GM12878 (cell line): ENCODE results near the gene CINP. TPM values are rescaled to one million over a fixed set of nuclear protein-coding genes. Genes with fewer than 3 reads are reported as not detected.

Experiments
- ATAC-seq: fragments of 200-7000 bp; cut with Tn5 transposase; 3 replicates; pipeline ENCODE4 v1.9.1; 2020; ENCODE audit warnings: mild to moderate bottlenecking, moderate library complexity
- BruUV-seq: library from RNA; stranded (reverse); fragments of 400-500 nt; replicated peaks from 2 replicates; lab custom pipeline; 2021; lab: Mats Ljungman, UMichigan
- CTCF ChIA-PET: fragments of 300-600 bp; sonication (Branson Sonifier 250); formaldehyde crosslinking; extraction: SDS; loops from one replicate; lab custom pipeline; 2021; ENCODE audit warnings: inconsistent platforms; lab: Yijun Ruan, JAX
- POLR2A ChIA-PET: fragments of 350-600 bp; formaldehyde crosslinking; extraction: SDS; loops from one replicate; lab custom pipeline; 2021; ENCODE audit warnings: inconsistent platforms; lab: Charles Lee
- RAD21 ChIA-PET: fragments of 300-600 bp; sonication (Branson Sonifier 250); formaldehyde crosslinking; loops from one replicate; lab custom pipeline; 2023; ENCODE audit warnings: antibody characterized with exemption; ENCODE audit not compliant: unreplicated experiment; lab: Charles Lee
- SMC1A ChIA-PET: fragments of 300-600 bp; sonication (Branson Sonifier 250); formaldehyde crosslinking; loops from one replicate; lab custom pipeline; 2023; ENCODE audit not compliant: unreplicated experiment, uncharacterized antibody; lab: Charles Lee
- DNase-seq: peaks from one replicate; pipeline ENCODE4 v3.0.0-alpha.2; 2011; ENCODE audit warnings: low read depth, low spot score
- FAIRE-seq: peaks from 3 replicates; lab custom pipeline; 2011; peaks lifted over from hg19 to GRCh38; lab: Jason Lieb, UNC
- H2AFZ ChIP-seq: 2 replicates; pipeline ENCODE4 v1.6.0; 2011; ENCODE audit warnings: low read depth, low read length, control low read depth; ENCODE audit not compliant: control insufficient read depth
- H3K27ac ChIP-seq: 2 replicates; pipeline ENCODE4 v1.5.1; 2011; ENCODE audit warnings: control low read depth; ENCODE audit not compliant: control insufficient read depth, insufficient read depth
- H3K27me3 ChIP-seq, 2 experiments: replicated peaks in 1 of 2; 2 replicates each; pipeline versions ENCODE4 v1.6.0 to v1.6.1; 2011; ENCODE audit warnings: low read length in 1 of 2; ENCODE audit not compliant: control insufficient read depth in 2 of 2, insufficient read depth in 2 of 2
- H3K36me3 ChIP-seq, 2 experiments: 2 replicates each; pipeline ENCODE4 v1.5.1; 2011; ENCODE audit warnings: low read length in 1 of 2; ENCODE audit not compliant: control insufficient read depth in 2 of 2, insufficient read depth in 2 of 2
- H3K4me1 ChIP-seq: 2 replicates; pipeline ENCODE4 v1.6.1; 2011; ENCODE audit warnings: mild to moderate bottlenecking, low read length, moderate library complexity, mixed read lengths; ENCODE audit not compliant: control insufficient read depth, insufficient read depth
- H3K4me2 ChIP-seq: 2 replicates; pipeline ENCODE4 v1.6.0; 2011; ENCODE audit warnings: control low read depth; ENCODE audit not compliant: control insufficient read depth, insufficient read depth
- H3K4me3 ChIP-seq: fragments of 200-600 bp; sonication (generic); 2 replicates; pipeline ENCODE4 v1.5.1; 2016
- H3K79me2 ChIP-seq: 2 replicates; pipeline ENCODE4 v1.6.0; 2011; ENCODE audit warnings: low read length; ENCODE audit not compliant: control insufficient read depth, insufficient read depth
- H3K9ac ChIP-seq: 2 replicates; pipeline ENCODE4 v1.8.0; 2011; ENCODE audit warnings: low read length, control low read depth, mixed read lengths; ENCODE audit not compliant: control insufficient read depth, insufficient read depth
- H3K9me3 ChIP-seq: replicated peaks from 3 replicates; pipeline ENCODE4 v1.5.1; 2011; ENCODE audit warnings: mild to moderate bottlenecking, low read length; ENCODE audit not compliant: control insufficient read depth, insufficient read depth
- H4K20me1 ChIP-seq: 2 replicates; pipeline ENCODE4 v1.6.0; 2011; ENCODE audit not compliant: control insufficient read depth, insufficient read depth
- FOS ChIP-seq: IDR thresholded peaks from 3 replicates; pipeline ENCODE4 v1.6.1; 2011; ENCODE audit warnings: borderline replicate concordance; ENCODE audit not compliant: insufficient read length; ENCODE audit errors: extremely low read depth
- GABPA ChIP-seq: IDR thresholded peaks from 2 replicates; pipeline ENCODE4 v1.6.1; 2014; ENCODE audit warnings: antibody characterized with exemption, low read depth, mild to moderate bottlenecking, inconsistent platforms
- HDAC2 ChIP-seq: fragments of 200-600 bp; sonication (generic); IDR thresholded peaks from 2 replicates; pipeline ENCODE4 v1.6.1; 2017
- KAT2A ChIP-seq: conservative IDR thresholded peaks from 2 replicates; pipeline ENCODE4 v1.6.1; 2011; ENCODE audit warnings: low read depth, low read length; ENCODE audit not compliant: control insufficient read depth
- MTA3 ChIP-seq: IDR thresholded peaks from 2 replicates; pipeline ENCODE4 v1.6.1; 2012; ENCODE audit warnings: low read length, inconsistent platforms, borderline replicate concordance
- NRF1 ChIP-seq: conservative IDR thresholded peaks from 2 replicates; pipeline ENCODE4 v1.6.1; 2011; ENCODE audit warnings: mild to moderate bottlenecking, low read depth, low read length, improper control_type of control experiment
- SMAD5 ChIP-seq: IDR thresholded peaks from 2 replicates; pipeline ENCODE4 v1.6.1; 2016; ENCODE audit warnings: antibody characterized with exemption, low read depth
- SRF ChIP-seq, 2 experiments: IDR thresholded peaks; 2 replicates each; pipeline ENCODE4 v1.6.1; 2011; ENCODE audit warnings: low read depth in 2 of 2, low read length in 2 of 2, mild to moderate bottlenecking in 1 of 2, moderate library complexity in 1 of 2
- WGBS: methylation state at CpG from one replicate; pipeline ENCODE4 v1.1.6; 2016; ENCODE audit warnings: low lambda C conversion rate; ENCODE audit not compliant: insufficient replicate concordance, insufficient coverage; ENCODE audit errors: missing lambda C conversion rate; 5-methylcytosine and 5-hydroxymethylcytosine counted together
- in situ Hi-C: fragments of 300-500 bp; cut with MboI; formaldehyde crosslinking; loops from 9 replicates; pipeline ENCODE4 v1.14.3; 2018; ENCODE audit warnings: mixed read lengths
- intact Hi-C: fragments of 100-400 bp; cut with micrococcal nuclease; formaldehyde crosslinking; loops from one replicate; pipeline ENCODE4 v1.14.2; 2022; ENCODE audit not compliant: unreplicated experiment
- polyA plus RNA-seq, 11 experiments: library from polyadenylated mRNA; depleted of rRNA in 4 of 11; unstranded in 6 of 11; stranded (reverse) in 5 of 11; fragments of >200 nt; fragmentation: Nextera tagmentation in 4 of 11; fragmentation: Illumina TruSeq in 1 of 11; extraction: Ambion mirVana in 4 of 11; extraction: Trizol in 1 of 11; gene quantifications; 1 replicate in 1 of 11; 2 replicates in 10 of 11; pipeline versions ENCODE4 v1.2.1 to v1.2.3, GENCODE V29; 2011 to 2016; ENCODE audit warnings: inconsistent platforms in 2 of 11, missing spikeins in 2 of 11, low read depth in 1 of 11
- total RNA-seq, 4 experiments: library from RNA; depleted of rRNA in 3 of 4; stranded (reverse); fragments of >200 nt in 3 of 4; fragmentation: Illumina TruSeq in 1 of 4; extraction: Trizol in 1 of 4; gene quantifications; 2 replicates each; pipeline versions ENCODE4 v1.2.1 to v1.2.3, GENCODE V29; 2013 to 2021
- TF ChIP-seq, protein P1 (sequence below): fragments of 450-650 bp; IDR thresholded peaks from 2 replicates; pipeline ENCODE4 v1.6.1; 2014; ENCODE audit warnings: mild to moderate bottlenecking

CINP gene
- total and polyA plus RNA-seq, 10 of the 15 experiments (the other 5 are each of a cell fraction or from before 2014, with no cell fraction given): 45.4 to 73.3 (median 52.9) TPM

DNA sequence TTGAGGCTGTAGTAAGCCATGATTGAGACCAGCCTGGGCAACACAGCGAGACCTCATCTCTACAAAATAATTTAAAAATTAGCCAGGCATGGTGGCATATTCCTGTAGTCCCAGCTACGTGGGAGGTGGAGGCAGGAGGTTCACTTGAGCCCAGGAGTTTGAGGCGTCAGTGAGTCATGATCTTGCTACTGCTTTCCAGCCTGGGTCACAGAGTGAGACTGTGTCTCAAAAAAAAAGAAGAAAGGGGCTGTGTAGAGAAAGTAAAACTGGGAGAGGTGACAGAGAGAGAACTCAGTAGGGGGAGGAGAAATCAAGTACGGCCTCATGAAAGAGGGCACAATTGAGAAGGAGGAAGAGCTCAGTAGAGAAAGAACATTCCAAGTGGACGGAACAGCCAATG lies 12.4 kb upstream of the CINP start (continued):
- TF ChIP-seq MTA3: no peak
- no peak for TF ChIP-seq SRF (IDR thresholded peaks at IDR 0.05; ENCODE audit: low read depth in 2 of 2, low read length in 2 of 2)
- TF ChIP-seq, protein P1, sequence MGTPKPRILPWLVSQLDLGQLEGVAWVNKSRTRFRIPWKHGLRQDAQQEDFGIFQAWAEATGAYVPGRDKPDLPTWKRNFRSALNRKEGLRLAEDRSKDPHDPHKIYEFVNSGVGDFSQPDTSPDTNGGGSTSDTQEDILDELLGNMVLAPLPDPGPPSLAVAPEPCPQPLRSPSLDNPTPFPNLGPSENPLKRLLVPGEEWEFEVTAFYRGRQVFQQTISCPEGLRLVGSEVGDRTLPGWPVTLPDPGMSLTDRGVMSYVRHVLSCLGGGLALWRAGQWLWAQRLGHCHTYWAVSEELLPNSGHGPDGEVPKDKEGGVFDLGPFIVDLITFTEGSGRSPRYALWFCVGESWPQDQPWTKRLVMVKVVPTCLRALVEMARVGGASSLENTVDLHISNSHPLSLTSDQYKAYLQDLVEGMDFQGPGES: no peak
- no peak for TF ChIP-seq KAT2A

DNA sequence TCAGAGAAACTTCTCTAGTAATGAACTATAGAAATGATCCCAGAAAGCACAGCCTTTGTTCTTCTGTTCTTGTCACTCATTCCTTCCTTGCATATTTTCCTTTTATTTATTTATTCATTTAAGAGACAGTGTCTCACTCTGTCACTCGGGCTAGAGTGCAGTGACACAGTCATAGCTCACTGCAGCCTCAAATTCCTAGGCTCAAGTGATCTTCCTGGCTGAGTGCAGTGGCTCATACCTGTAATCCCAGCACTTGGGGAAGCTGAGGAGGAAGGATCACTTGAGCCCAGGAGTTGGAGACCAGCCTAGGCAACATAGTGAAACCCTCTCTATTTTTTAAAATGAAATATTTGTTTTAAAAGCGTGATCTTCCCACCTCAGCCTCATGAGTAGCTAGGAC lies 11.6 kb upstream of the CINP start:
- no TSS peak for BruUV-seq
- Histone ChIP-seq H4K20me1 (no peaks in the 10 kb centered on the region), H3K9ac (no peak overlapping the region), H3K36me3 (peaks cover 0 to 3% of the 10 kb centered on the region in 2 experiments; a peak in 1 of 4 replicates), H3K79me2 (no peaks in the 10 kb centered on the region; the same call in none of the 2 replicates), H3K4me3 (no peak overlapping the region), H3K9me3 (no peaks in the 10 kb centered on the region), H3K4me2 (no peak overlapping the region), H2AFZ (no peak overlapping the region), H3K27me3 (no peaks in the 10 kb centered on the region), H3K27ac (no peak overlapping the region), H3K4me1 (peaks cover 37% of the 10 kb centered on the region)
- WGBS: 50% methylated on average over 2 of the region's 2 CpGs
- RAD21 ChIA-PET: no interaction called here
- POLR2A ChIA-PET: no interaction called here
- in situ Hi-C loops (no loop called here), intact Hi-C loops (no loop called here)
- CTCF ChIA-PET: interaction anchor here (0.6 kb wide), 1 partner anchor 142 kb away, joined by 4 read pairs; no protein-coding TSS in a partner anchor
- SMC1A ChIA-PET: no interaction called here
- ATAC-seq (no peak), DNase-seq (no peak), FAIRE-seq (no peak)
- TF ChIP-seq FOS (no peak), GABPA (no peak), NRF1 (no peak), SMAD5 (no peak), HDAC2 (no peak)
